Esophagus muscularis mucosa (tissue), 3 donors: ENCODE data around the gene RAB14.

Experiments used
- CTCF ChIP-seq, 3 experiments: fragments of 200-600 bp in 2 of 3; fragments of 450-650 bp in 1 of 3; sonication (generic) in 2 of 3; IDR thresholded peaks; one replicate each; pipeline ENCODE4 v1.5.1; 2017 to 2019; ENCODE audit warnings: antibody characterized with exemption in 3 of 3, mild to moderate bottlenecking in 2 of 3, moderate library complexity in 1 of 3
- POLR2A ChIP-seq: fragments of 450-650 bp; IDR thresholded peaks from one replicate; pipeline ENCODE4 v1.6.1; 2017; ENCODE audit warnings: antibody characterized with exemption, moderate library complexity, mild to moderate bottlenecking, low read depth
- POLR2AphosphoS5 ChIP-seq, 2 donors: sonication (generic); formaldehyde crosslinking; IDR thresholded peaks; one replicate each; pipeline ENCODE4 v1.6.1; 2017; ENCODE audit warnings: antibody characterized with exemption in 2 of 2

GRCh38 chr9:121185178-121185745 lies 16.4 kb downstream of the RAB14 start:
- TF ChIP-seq POLR2A (no peak), CTCF (IDR thresholded peaks at IDR 0.05) (no peak), POLR2AphosphoS5 (IDR thresholded peaks at IDR 0.05) (no peak)
